GM13976 (cell line): ENCODE measurements around the gene RCSD1.
A peak's percentile ranks its signal among the peaks of the same experiment; 100 is the strongest.

Source experiments
- DNase-seq: peaks from one replicate; pipeline ENCODE4 v3.0.0; 2012; ENCODE audit warnings: low spot score
- in situ Hi-C: fragments of 300-500 bp; cut with MboI; formaldehyde crosslinking; loops from one replicate; pipeline ENCODE4 v1.12.0; 2022; ENCODE audit warnings: low sequenced_read_pairs, mixed read lengths, inconsistent platforms; ENCODE audit not compliant: unreplicated experiment
- TF ChIP-seq, protein P1 (sequence below): IDR thresholded peaks from 2 replicates; pipeline ENCODE4 v1.5.1; 2012; ENCODE audit warnings: borderline replicate concordance, mild to moderate bottlenecking; ENCODE audit not compliant: insufficient read depth; ENCODE audit errors: extremely low read depth, missing control alignments, control extremely low read depth

Gene RCSD1

GRCh38 chr1:167645625-167646414 lies 15.8 kb downstream of the RCSD1 start:
- in situ Hi-C loops, result no loop called here

GRCh38 chr1:167648252-167648849 lies 18.3 kb downstream of the RCSD1 start:
- no peak for DNase-seq

More at GRCh38 chr1:167645625-167646414, 15.8 kb downstream of the RCSD1 start:
- no peak for DNase-seq
- TF ChIP-seq, protein P1, sequence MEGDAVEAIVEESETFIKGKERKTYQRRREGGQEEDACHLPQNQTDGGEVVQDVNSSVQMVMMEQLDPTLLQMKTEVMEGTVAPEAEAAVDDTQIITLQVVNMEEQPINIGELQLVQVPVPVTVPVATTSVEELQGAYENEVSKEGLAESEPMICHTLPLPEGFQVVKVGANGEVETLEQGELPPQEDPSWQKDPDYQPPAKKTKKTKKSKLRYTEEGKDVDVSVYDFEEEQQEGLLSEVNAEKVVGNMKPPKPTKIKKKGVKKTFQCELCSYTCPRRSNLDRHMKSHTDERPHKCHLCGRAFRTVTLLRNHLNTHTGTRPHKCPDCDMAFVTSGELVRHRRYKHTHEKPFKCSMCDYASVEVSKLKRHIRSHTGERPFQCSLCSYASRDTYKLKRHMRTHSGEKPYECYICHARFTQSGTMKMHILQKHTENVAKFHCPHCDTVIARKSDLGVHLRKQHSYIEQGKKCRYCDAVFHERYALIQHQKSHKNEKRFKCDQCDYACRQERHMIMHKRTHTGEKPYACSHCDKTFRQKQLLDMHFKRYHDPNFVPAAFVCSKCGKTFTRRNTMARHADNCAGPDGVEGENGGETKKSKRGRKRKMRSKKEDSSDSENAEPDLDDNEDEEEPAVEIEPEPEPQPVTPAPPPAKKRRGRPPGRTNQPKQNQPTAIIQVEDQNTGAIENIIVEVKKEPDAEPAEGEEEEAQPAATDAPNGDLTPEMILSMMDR, result no peak

DNA sequence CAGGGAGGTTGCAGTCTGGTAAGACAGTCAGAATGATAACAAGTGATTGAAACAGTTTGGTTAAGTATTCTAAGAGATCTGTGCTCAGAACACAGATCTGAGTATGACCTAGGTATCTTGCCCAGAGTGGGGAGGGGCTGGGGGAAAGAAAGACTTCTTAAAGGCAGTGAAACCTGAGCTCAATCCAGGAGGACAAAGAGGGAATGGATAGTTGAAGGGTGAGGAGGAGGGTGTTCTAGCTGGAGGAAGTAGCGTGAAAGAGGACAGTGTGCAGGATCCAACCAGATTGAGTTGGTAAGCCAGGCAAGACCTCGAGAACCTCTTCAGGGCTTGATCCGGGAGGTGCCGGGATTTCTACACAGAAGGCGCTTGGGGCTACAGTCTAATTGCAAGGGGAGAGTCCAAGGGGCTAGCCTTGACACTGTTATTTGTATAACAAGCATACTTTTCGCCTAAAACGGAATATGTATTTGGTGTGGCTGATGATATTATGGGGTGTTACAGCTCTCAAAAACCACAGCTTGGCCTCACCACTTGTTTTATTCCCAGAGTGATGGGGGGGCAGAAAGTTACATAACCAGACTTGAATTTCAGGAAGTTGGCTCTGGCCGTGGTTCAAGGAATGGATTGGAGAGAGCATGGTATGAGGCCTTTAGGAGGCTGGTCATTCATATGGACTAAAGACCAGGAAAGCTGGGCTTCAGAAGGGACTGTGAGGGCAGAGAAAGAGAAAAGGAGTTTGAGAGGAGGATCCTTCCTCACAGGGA lies 19.1 kb downstream of the RCSD1 start:
- TF ChIP-seq, protein P1, result no peak
- in situ Hi-C loops, result no loop called here

More at GRCh38 chr1:167648252-167648849, 18.3 kb downstream of the RCSD1 start:
- TF ChIP-seq, protein P1, result no peak
- in situ Hi-C loops, result no loop called here

DNA sequence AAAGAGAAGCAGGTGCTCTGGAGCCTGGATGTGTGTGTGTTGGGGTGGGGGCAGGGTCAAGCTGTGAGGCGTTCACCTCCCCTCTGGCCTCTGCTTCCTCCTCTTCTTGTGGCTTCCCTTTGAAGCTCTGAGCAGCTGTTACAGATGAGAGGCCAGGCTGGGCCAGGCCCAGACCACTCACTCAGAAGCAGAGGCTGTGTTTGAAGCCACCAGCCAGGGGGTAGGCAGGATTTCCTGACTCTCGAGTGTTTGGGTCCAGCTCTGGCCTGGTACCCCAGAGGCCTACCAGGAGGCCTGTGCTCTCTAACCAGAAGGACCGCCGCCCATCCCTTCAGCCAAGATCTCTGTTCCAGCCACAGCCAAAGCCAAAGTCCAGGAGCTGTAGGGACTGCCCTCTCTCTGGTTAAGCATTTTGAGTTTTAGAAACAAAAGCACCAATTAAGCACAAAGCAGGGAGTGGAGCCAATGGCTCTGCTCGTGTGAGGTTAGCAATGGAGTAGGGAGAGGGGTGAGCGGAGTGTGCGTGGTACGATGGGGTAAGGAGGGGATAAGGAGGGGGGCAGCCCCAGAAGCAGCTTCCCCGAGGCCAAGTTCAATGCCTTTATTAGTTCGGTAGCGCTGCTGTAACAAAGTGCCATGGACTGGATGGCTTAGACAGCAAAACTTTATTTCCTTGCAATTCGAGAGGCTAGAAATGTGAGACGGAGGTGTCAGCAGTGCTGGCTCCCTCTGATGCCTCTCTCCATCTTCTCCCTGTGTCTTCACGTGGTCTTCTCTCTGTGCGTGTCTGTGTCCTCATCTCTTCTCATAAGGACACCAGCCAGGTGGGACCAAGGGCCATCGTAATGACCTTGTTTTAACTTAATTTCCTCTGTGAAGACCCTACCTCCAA lies 20.5 kb downstream of the RCSD1 start:
- in situ Hi-C loops, result no loop called here
- DNase-seq, result peak; percentile 51
- TF ChIP-seq, protein P1, result no peak

More for the DNA sequence above, 19.1 kb downstream of the RCSD1 start:
- no peak for DNase-seq

- TF ChIP-seq, protein P1, result no peak
- no peak for DNase-seq
- in situ Hi-C loops, result no loop called here
Observed at GRCh38 chr1:167651161-167651693, 21.2 kb downstream of the RCSD1 start.

DNA sequence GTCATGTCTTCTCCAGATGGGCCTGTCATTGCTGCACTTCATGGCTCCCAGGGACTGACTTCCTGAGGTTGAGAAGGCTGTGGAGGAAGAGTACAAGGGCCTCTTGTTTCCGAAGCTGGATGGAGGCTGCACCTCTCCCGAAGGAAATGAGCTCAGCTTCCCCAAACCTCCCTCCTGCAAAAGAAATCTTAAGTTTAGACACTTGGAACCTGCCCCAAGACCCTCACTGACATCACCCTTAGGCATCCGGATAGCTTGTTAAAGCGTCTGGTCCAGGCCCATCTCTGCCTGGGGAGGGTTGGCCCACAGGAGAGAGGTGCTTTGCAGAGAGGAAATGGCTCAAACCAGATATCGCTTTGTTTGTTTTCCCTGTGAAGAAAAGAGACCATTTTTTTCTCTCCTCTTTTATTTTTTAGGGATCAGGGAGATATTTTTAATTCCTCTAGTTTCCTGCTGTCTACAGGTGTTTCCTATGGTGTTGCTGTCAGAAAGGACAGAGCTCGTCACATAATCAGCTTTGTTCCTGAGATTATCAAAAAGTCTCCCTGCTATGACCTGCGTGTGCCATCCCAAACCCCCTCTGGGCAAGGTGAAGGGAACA lies 25.0 kb downstream of the RCSD1 start:
- TF ChIP-seq, protein P1, result no peak
- in situ Hi-C loops, result no loop called here
- DNase-seq, result no peak
